ENCODE measurements around the gene DIPK1A.

Gene DIPK1A

GRCh38 chr1:92961131-92961895 is at the start of gene DIPK1A:
Gene DIPK1A (minus strand): TSS chr1:92961462. CDS start chr1:92961429, 33 bp downstream.
- Histone ChIP-seq H3K4me1 (ENCODE audit: control insufficient read depth, insufficient read depth, low read length, unreplicated experiment) (peaks cover 6% of the 10 kb centered on the region), H3K4me3 (ENCODE audit: low read depth, low read length) (peak within 1 kb of the TSS; percentile 97), H3K27ac (ENCODE audit: low read depth, low read length) (peak within 1 kb of the TSS; percentile 72), H3K27me3 (ENCODE audit: insufficient read depth, low read length) (peaks cover 6% of the 10 kb centered on the region), H3K79me2 (ENCODE audit: control insufficient read depth, insufficient read depth, low read length, unreplicated experiment) (peaks cover 8% of the 10 kb centered on the region), H2AFZ (ENCODE audit: low read length, unreplicated experiment) (peak within 1 kb of the TSS; percentile 97), H3K36me3 (ENCODE audit: insufficient read depth, low read length) (no peaks in the 10 kb centered on the region)

- Histone ChIP-seq H3K4me3 (ENCODE audit: low read depth, low read length) (no peak overlapping the region), H3K27me3 (ENCODE audit: insufficient read depth, low read length) (peaks cover 12% of the 10 kb centered on the region), H3K27ac (ENCODE audit: low read depth, low read length) (no peak overlapping the region), H2AFZ (ENCODE audit: low read length, unreplicated experiment) (no peak overlapping the region), H3K4me1 (ENCODE audit: control insufficient read depth, insufficient read depth, low read length, unreplicated experiment) (no peaks in the 10 kb centered on the region), H3K79me2 (ENCODE audit: control insufficient read depth, insufficient read depth, low read length, unreplicated experiment) (no peaks in the 10 kb centered on the region), H3K36me3 (ENCODE audit: insufficient read depth, low read length) (no peaks in the 10 kb centered on the region)
Observed at GRCh38 chr1:93007941-93008577, 46.8 kb upstream of the DIPK1A start.

- Histone ChIP-seq H2AFZ (ENCODE audit: low read length, unreplicated experiment) (no peak overlapping the region), H3K79me2 (ENCODE audit: control insufficient read depth, insufficient read depth, low read length, unreplicated experiment) (no peaks in the 10 kb centered on the region), H3K27me3 (ENCODE audit: insufficient read depth, low read length) (peaks cover 18% of the 10 kb centered on the region), H3K36me3 (ENCODE audit: insufficient read depth, low read length) (no peaks in the 10 kb centered on the region), H3K4me1 (ENCODE audit: control insufficient read depth, insufficient read depth, low read length, unreplicated experiment) (no peaks in the 10 kb centered on the region), H3K27ac (ENCODE audit: low read depth, low read length) (no peak overlapping the region), H3K4me3 (ENCODE audit: low read depth, low read length) (no peak overlapping the region)
Observed at GRCh38 chr1:93005252-93005598, 44.0 kb upstream of the DIPK1A start.

- no peak overlapping the region for H3K27ac ChIP-seq (ENCODE audit: low read depth, low read length)
- H3K79me2 ChIP-seq (ENCODE audit: control insufficient read depth, insufficient read depth, low read length, unreplicated experiment): no peaks in the 10 kb centered on the region
- peaks cover 18% of the 10 kb centered on the region for H3K27me3 ChIP-seq (ENCODE audit: insufficient read depth, low read length)
- H3K4me3 ChIP-seq (ENCODE audit: low read depth, low read length): no peak overlapping the region
- no peak overlapping the region for H2AFZ ChIP-seq (ENCODE audit: low read length, unreplicated experiment)
- no peaks in the 10 kb centered on the region for H3K4me1 ChIP-seq (ENCODE audit: control insufficient read depth, insufficient read depth, low read length, unreplicated experiment)
- H3K36me3 ChIP-seq (ENCODE audit: insufficient read depth, low read length): no peaks in the 10 kb centered on the region
Observed at GRCh38 chr1:93004566-93005251, 43.4 kb upstream of the DIPK1A start.

- no peaks in the 10 kb centered on the region for H3K4me1 ChIP-seq (ENCODE audit: control insufficient read depth, insufficient read depth, low read length, unreplicated experiment)
- H3K79me2 ChIP-seq (ENCODE audit: control insufficient read depth, insufficient read depth, low read length, unreplicated experiment): no peaks in the 10 kb centered on the region
- no peak overlapping the region for H3K4me3 ChIP-seq (ENCODE audit: low read depth, low read length)
- no peak overlapping the region for H3K27ac ChIP-seq (ENCODE audit: low read depth, low read length)
- peaks cover 18% of the 10 kb centered on the region for H3K27me3 ChIP-seq (ENCODE audit: insufficient read depth, low read length)
- no peaks in the 10 kb centered on the region for H3K36me3 ChIP-seq (ENCODE audit: insufficient read depth, low read length)
- no peak overlapping the region for H2AFZ ChIP-seq (ENCODE audit: low read length, unreplicated experiment)
Observed at GRCh38 chr1:93003981-93004380, 42.7 kb upstream of the DIPK1A start.

GRCh38 chr1:93002781-93003180 is 41.5 kb upstream of the DIPK1A start:
- Histone ChIP-seq H3K27me3 (ENCODE audit: insufficient read depth, low read length) (peaks cover 18% of the 10 kb centered on the region), H2AFZ (ENCODE audit: low read length, unreplicated experiment) (no peak overlapping the region), H3K79me2 (ENCODE audit: control insufficient read depth, insufficient read depth, low read length, unreplicated experiment) (no peaks in the 10 kb centered on the region), H3K4me3 (ENCODE audit: low read depth, low read length) (no peak overlapping the region), H3K36me3 (ENCODE audit: insufficient read depth, low read length) (no peaks in the 10 kb centered on the region), H3K27ac (ENCODE audit: low read depth, low read length) (no peak overlapping the region), H3K4me1 (ENCODE audit: control insufficient read depth, insufficient read depth, low read length, unreplicated experiment) (no peaks in the 10 kb centered on the region)

- no peak overlapping the region for H3K4me3 ChIP-seq (ENCODE audit: low read depth, low read length)
- H3K36me3 ChIP-seq (ENCODE audit: insufficient read depth, low read length): no peaks in the 10 kb centered on the region
- no peak overlapping the region for H3K27ac ChIP-seq (ENCODE audit: low read depth, low read length)
- peaks cover 18% of the 10 kb centered on the region for H3K27me3 ChIP-seq (ENCODE audit: insufficient read depth, low read length)
- no peaks in the 10 kb centered on the region for H3K79me2 ChIP-seq (ENCODE audit: control insufficient read depth, insufficient read depth, low read length, unreplicated experiment)
- H3K4me1 ChIP-seq (ENCODE audit: control insufficient read depth, insufficient read depth, low read length, unreplicated experiment): no peaks in the 10 kb centered on the region
- no peak overlapping the region for H2AFZ ChIP-seq (ENCODE audit: low read length, unreplicated experiment)
Observed at GRCh38 chr1:93001893-93002292, 40.6 kb upstream of the DIPK1A start.

GRCh38 chr1:93000751-93001175 is 39.5 kb upstream of the DIPK1A start:
- H3K79me2 ChIP-seq (ENCODE audit: control insufficient read depth, insufficient read depth, low read length, unreplicated experiment): no peaks in the 10 kb centered on the region
- H3K36me3 ChIP-seq (ENCODE audit: insufficient read depth, low read length): no peaks in the 10 kb centered on the region
- H3K27me3 ChIP-seq (ENCODE audit: insufficient read depth, low read length): peaks cover 18% of the 10 kb centered on the region
- H3K27ac ChIP-seq (ENCODE audit: low read depth, low read length): no peak overlapping the region
- no peak overlapping the region for H3K4me3 ChIP-seq (ENCODE audit: low read depth, low read length)
- no peak overlapping the region for H2AFZ ChIP-seq (ENCODE audit: low read length, unreplicated experiment)
- no peaks in the 10 kb centered on the region for H3K4me1 ChIP-seq (ENCODE audit: control insufficient read depth, insufficient read depth, low read length, unreplicated experiment)

GRCh38 chr1:93000291-93000690 is 39.0 kb upstream of the DIPK1A start:
- no peaks in the 10 kb centered on the region for H3K79me2 ChIP-seq (ENCODE audit: control insufficient read depth, insufficient read depth, low read length, unreplicated experiment)
- H2AFZ ChIP-seq (ENCODE audit: low read length, unreplicated experiment): no peak overlapping the region
- no peak overlapping the region for H3K27ac ChIP-seq (ENCODE audit: low read depth, low read length)
- no peak overlapping the region for H3K4me3 ChIP-seq (ENCODE audit: low read depth, low read length)
- H3K27me3 ChIP-seq (ENCODE audit: insufficient read depth, low read length): peaks cover 18% of the 10 kb centered on the region
- H3K4me1 ChIP-seq (ENCODE audit: control insufficient read depth, insufficient read depth, low read length, unreplicated experiment): no peaks in the 10 kb centered on the region
- no peaks in the 10 kb centered on the region for H3K36me3 ChIP-seq (ENCODE audit: insufficient read depth, low read length)

- no peaks in the 10 kb centered on the region for H3K4me1 ChIP-seq (ENCODE audit: control insufficient read depth, insufficient read depth, low read length, unreplicated experiment)
Observed at GRCh38 chr1:92998821-92999220, 37.6 kb upstream of the DIPK1A start.

More at GRCh38 chr1:92998821-92999220, 37.6 kb upstream of the DIPK1A start:
- no peaks in the 10 kb centered on the region for H3K79me2 ChIP-seq (ENCODE audit: control insufficient read depth, insufficient read depth, low read length, unreplicated experiment)
- H2AFZ ChIP-seq (ENCODE audit: low read length, unreplicated experiment): no peak overlapping the region
- H3K27ac ChIP-seq (ENCODE audit: low read depth, low read length): no peak overlapping the region
- 0 out of 2 replicates have a peak, but pooled peaks cover 6% of the 10 kb centered on the region for H3K27me3 ChIP-seq (ENCODE audit: insufficient read depth, low read length)
- no peak overlapping the region for H3K4me3 ChIP-seq (ENCODE audit: low read depth, low read length)
- H3K36me3 ChIP-seq (ENCODE audit: insufficient read depth, low read length): no peaks in the 10 kb centered on the region
